DMS53 (cell line): ENCODE data around the gene JAZF1.
"Not testable (repeated sequence)": the region's sequence is repeated elsewhere in the genome, so short reads cannot be mapped to it uniquely, and the experiment has no call there.

Experiments
- DNase-seq: peaks from one replicate; lab custom pipeline; 2025; lab: John Stamatoyannopoulos, UW

JAZF1 gene

DNA sequence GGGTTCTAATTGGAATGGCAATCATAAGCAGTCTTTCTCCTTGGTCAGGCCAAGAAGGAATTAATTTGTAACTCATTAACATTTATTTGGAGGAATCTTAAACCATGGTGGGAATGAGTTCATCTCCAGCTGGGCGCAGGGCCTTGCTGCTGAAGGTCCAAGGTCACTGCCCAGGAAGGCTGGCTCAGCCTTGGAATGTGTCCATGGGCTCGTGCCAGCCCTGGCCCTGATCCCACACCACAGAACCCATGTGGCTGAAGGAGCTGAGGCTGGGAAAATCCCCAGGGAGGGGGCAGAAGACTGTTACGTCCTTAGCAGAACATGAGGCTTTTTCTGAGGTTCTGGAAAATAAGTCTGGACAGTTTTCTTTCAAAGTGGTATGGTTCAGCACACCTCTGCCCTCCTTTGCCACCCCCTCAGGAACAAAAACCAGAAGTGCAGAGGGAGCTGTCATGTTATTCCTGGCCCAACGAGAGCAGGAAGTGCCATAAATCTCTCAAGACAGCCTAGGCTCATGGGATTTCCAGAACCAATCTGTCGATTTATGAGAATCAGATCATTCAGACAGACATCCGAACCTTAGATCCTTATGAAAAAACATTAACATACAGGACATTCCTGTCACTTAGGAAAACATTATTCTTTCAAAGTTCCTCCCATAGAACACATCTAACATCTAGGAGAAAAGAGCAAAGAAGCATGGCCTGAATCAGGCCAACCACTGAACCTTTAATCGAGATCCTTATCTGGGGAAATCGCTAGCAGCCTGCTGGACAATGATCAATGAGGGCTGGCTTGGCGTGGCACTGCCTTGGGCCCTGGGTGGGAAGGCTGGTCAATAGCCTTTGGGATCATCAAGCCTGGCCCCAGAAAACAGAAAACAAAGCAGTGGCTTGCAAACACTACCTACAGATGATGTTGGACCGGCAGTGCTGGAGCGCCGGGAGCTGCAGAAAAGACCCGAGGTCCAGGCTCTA lies 306.3 kb downstream of the JAZF1 start:
- no peak for DNase-seq

DNA sequence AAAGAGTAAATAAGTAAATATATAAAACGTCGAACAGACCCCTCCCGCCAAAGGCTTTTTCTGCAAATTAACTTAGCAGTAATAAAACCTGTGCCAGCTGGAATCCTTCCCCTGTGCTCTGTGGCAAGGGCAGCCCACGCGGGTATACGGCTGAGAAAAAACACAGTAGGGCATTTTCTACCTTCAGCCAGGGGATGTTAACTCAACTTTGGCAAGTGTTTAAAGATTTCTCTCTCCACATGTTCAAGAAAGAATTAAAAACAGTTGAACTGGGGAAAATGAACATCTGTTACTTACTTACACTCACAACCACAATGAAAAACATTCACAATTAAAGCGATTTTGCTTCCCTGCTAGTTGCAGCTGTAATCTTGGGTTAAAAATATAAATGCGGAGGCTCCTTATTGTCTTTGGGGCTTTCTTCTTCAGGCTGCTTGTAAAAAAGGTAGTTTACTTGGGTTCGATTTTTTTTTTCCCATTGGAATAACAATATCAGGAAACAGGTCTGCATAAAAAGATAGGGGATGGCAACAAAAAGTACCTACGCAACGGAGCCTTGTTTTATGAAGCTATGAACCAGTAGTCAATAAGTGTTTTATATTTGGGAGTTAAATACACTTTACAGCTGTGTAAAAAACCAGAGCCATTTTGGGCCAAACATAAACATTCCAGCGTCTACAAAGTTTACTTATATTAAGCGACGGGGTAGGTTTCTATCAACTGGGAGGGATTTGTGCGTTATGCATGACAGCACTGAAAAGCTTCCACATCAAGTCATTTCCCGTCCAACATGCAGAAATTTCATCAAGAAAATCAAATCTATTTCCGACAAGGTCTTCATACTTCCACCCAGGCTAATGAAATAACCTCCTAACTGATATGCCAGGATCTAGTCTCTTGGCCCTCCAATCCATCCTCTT lies 308.0 kb downstream of the JAZF1 start:
- DNase-seq: no peak

DNA sequence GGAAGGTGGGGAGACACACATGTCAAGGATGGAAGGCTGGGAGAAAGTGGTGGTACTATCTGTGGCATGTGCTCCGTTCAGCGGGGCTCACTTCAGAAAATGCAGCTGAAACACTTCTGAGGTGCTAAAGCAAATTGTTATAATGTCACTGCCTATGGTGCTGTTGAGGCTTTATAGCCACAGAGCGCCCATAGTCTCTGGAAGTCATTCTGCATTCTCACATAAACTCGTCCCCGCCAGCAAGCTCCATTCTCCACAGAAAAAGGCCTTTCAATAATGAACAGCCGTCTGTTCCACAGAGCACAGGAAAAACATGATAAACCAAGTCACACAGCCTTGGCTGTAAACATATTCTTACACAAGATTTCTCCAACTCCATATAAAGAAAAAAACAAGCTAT lies 308.7 kb downstream of the JAZF1 start:
- DNase-seq: no peak

DNA sequence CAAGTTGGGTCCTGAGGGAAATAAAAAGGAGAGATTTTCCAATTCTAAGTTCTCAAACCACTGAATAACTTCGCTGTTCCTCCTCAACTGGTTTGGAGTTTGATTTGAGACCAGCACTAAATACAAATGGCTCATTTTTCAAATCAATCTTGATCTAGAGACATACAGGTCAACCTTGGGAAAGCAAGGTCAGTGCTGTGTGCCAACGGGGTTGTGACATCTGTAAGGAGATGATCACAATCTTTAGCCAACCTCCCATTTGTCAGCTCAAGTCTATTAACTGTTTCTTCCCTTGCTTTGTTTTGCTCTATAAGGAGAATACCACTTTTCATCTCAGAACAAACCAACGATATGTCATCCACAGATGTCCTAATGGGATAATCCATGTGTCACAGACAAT lies 309.5 kb downstream of the JAZF1 start:
- no peak for DNase-seq

DNA sequence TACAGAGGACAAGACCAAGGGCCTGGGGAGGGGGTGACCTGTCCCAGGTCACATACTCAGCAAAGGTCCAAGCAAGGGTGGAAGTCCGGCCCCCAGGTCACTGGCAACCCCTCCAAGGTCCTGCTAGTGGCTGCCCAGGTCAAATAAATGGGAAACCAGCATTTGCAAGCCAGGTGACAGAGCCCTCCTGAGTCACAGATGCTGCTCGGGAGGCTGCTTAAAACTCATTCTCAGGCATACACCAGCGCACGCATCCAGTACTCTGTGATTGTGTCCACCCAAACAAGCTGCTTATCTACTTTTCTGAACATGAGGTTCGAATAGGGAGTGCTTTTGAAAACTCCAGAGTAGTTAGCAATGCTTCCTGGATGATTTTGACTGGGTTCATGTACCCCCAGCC lies 310.0 kb downstream of the JAZF1 start:
- no peak for DNase-seq

DNA sequence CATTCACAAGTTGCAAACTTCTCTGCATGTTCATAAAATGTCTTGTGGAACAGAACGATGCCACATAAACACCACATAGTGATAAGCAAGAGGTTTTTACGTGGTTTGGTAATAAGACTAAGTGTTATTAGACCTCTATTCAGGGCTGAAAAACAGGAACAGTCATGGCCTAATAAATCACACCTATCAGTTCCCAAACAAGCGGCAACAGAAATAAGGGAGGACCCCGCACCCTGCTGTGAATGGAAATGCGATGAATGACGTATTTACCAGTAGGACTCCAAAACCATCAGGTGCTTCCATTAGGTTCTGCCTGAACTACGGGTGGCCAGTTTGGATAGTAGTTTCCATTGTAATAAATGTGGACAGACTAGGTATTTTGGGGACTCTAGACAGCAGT lies 311.5 kb downstream of the JAZF1 start:
- no peak for DNase-seq

DNA sequence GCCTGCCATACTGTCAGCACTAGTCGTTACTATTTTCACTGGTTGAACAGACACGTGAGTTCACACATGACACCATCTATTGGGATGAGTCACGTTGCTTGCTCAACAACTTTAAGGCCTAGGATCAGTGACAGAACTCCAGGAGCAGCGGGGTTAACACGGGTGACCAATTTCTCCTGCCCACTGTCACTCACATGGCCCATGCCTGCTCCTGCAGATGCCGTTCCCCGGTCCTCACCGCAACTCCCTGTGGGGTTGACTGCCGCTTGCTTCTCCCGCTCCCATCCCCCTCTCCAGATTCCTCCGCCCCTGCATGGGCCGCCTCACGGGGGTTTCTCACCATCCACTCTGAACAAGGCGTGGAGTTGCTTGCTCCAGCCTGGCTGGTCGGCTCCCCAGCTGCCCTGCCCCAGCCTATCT lies 312.5 kb downstream of the JAZF1 start:
- no peak for DNase-seq

DNA sequence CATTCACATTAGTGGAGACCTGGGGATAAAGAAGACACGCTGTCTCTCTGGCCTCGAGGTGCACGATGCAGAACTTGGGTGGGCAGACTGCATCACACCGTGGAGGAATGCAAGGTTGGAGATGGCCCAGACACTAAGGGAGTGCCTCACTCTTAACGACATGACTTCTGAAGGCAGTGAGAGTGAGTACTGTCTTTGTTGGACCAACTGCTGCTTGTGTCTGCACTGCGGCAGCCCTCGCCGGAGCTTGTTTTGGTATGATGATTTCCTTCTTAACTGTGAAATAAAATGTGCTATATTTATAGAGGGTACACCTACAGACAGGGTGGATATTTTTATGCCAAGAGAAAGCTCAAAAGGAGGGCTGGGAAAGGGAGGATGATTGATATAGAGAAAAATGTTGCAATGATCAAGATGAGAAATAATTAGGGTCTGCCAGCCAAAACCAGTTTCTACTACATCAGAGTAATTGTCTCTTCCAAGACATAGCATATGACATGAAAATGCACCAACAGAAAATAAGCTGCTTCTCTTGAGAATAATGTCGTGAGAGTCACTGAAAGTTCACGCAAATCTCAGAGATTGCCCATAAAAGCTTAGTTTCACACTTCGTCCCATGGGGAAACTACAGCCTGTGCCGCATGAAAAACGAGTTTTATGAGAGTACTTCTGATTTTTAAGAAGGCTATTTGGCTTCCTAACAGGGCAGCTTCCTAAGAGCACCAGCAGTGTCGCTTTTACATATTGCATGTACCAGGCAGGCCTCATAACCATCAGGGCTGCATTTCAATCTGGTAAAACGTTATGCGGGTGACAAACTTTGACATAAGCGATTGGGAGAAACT lies 313.5 kb downstream of the JAZF1 start:
- DNase-seq: no peak

DNA sequence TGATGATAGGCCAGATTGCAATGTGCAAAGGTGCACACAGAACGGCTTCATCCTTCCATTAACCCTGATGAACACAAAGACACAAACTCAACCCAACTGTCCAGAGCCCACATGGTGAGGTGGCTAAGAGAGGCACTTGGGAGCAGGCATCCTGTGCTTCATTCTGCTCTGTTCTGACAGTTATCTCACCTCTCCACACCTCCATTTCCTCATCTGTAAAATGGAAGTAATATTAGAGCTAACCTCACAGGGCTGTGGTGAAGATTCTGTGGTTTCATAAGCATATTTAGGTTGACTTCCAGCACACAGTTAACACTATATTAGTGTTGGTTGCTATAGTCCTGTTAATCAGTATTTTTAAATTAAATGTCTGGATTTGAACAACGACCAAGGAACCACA lies 314.3 kb downstream of the JAZF1 start:
- no peak for DNase-seq

DNA sequence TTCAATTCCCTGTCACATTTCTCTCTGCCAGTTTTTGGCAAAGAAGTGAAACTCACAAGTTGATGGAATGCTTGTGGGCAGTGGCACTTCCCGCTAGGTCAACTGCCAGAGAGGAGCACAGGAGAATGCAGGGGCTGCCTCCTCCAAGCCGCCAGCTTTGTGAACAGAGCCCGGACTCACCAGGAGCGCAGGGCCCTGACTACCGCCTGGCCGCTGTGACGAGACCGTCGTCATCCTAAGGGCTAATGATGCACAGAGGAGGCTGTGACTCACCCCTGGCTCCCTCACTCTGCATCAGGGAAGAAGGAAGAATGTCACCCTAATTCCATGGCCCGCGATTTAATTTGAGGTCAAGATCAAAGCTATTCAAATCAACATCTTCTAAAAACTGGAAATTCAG lies 316.7 kb downstream of the JAZF1 start:
- DNase-seq: no peak

DNA sequence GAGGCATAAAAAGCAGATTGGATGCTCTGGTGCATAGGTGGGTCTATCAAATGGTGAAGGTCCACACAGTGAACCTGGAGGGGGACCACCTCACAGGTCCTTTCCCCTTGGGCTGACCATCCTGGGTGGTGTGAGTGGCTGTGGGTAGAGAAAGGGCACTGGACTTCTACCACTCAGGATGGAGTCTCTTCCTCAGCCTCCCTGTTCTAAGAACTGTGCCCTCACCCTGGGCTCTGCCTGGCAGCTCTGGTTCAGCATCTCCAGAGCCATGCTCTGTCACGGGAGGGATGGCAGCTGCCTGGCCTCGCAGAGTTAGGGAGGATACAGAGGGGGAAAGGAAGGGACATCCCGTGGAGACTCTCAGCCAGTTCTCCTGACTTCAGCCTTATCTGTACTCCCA lies 318.8 kb downstream of the JAZF1 start:
- DNase-seq: no peak

DNA sequence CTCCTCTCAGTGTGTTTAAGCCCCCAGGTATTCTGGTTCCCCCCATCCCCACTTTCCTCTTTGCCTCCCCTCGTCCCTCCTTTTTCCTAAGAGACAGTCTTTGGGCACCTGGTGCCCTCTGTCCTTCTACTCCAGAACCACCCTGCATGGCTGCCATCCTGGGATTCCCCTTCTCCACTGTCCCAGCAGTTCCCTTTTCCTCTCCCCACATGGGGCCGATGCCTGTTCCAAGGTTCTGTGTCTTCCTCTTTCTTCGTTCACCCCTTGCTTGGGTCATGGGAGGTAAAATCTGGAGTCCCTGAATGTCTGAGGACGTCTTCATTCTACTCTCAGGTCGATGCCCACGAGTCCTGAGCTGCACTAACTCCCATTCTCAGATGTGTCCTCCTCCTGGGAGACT lies 319.8 kb downstream of the JAZF1 start:
- DNase-seq: no peak

DNA sequence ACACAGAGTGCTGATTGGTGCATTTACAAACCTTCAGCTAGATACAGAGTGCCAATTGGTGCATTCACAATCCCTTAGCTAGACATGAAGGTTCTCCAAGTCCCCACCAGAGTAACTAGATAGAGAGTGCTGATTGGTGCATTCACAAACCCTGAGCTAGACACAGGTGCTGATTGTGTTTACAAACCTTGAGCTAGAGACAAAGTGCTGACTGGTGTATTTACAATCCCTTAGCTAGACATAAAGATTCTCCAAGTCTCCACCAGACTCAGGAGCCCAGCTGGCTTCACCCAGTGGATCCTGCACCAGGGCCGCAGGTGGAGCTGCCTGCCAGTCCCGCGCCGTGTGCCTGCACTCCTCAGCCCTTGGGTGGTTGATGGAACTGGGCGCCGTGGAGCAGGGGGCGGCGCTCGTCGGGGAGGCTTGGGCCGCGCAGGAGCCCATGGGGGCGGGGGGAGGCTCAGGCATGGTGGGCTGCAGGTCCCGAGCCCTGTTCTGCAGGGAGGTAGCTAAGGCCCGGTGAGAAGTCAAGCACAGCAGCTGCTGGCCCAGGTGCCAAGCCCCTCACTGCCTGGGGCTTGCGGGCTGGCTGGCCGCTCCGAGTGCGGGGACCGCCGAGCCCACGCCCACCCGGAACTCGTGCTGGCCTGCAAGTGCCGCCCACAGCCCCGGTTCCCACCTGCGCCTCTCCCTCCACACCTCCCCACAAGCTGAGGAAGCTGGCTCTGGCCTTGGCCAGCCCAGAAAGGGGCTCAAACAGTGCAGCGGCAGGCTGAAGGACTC lies 323.7 kb downstream of the JAZF1 start:
- not testable (repeated sequence) for DNase-seq

DNA sequence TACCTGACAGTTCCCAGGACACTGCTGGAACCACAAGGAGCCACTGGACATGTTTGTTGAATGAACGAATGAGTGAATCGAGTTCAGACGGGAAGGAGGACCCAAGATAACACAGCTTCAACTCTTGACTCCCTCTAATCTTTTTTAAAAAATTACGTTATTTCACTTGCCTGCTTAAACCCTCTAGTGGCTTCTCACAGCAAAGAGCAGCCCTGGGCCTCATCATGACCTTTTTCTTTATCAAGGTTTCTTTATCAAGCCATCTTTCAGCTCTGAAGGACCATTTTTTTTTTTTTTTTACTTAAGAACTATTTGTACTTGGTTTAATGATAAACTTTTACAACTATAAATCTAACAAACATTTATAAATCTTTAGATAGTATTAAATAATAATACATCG lies 330.1 kb downstream of the JAZF1 start:
- DNase-seq: no peak

DNA sequence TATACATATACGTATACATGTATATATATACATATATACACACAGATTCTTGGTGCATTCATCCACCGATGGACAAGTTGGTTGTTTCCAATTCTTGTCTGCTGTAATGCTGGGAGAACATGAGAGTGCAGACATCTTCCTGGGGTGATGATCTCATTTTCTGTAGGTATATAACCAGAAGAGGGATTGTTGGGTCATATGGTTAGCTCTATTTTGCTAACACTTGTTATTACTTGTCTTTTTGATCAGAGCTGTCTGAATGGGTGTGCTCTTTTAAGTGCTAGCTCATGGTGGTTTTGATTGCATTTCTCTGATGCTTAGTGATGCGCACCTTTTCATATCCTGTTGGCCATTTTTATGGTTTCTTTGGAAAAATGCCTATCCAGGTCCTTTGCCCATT lies 334.2 kb downstream of the JAZF1 start:
- DNase-seq: no peak

DNA sequence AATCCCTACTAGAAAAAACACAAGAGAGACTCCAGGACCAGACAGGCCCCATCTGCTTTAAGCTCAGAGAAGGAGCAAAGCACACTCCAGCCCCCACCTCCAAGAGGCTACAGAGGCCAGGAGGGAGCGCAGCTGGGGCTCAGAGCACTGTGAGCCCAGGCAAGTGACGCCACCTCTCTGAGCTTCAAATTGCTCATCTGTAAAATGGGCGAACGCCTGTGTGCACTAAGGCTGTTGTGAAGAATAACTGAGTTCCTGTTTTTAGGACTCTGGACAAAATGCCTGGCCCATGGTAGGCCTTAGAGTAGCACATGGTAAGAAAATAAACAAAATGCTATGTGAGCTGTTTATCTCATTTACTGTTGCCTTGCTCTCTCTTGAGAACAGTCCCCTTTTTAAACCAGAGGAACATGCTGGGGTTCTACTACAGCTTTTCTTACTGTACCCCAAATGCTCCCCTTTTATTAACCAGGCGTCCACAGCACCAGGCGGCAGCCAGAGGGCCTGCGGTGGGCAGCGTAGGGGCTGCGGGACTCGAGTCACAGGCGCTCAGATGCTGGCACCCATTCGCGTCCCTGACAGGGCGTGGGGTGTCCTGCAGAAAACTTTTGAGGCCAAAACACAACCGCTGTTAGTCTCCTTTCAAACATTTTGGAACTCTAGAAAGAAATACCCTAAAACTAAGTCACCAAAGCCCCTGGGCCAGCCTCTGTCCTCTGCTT lies 336.9 kb downstream of the JAZF1 start:
- no peak for DNase-seq

DNA sequence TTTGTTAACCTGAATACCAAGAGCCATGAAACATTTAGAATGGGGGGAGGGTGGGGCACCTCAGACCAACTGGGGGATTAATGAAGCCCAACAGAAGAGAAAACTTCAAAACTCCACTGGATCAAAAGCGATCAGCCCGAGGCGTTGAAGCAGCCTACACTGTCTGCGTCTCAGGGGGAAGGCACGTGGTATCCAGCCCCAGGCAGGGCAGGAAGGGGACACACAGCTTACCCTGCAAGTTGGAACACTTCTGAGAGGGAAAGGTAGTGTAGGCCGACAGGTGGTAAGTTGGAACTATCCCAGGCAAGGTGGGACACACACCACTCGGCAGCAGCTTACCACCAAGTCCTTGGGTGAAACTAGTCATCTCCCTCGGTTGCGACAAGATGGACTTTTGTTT lies 337.7 kb downstream of the JAZF1 start:
- DNase-seq: no peak

DNA sequence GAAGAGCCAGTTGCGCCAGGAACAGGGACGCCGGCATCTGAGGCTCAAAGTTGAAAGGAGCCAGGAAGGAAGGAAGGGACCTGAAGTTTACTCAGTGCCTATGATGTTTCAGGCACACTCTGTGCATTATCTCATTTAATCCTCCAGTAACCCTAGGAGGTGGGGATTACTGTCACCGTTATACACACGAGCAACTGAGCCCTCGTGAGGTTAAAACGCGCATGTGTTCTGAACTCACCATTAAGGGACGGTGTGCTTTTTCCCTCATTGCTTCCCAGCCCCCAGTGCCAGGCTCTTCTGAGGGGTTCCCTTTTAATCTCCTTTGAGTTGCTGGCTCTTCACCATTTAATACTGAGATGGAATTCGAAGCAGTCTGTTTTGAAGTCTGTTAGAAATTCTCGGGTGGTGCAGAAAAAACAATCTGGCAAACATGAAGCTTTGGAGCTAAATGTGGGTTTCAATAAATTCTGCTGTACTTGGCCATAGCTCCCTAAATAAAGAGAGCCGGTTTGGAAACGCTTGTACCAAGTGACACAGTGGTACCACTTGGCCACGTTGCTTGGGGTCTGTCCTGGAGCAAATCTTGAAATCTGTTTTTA lies 338.4 kb downstream of the JAZF1 start:
- no peak for DNase-seq

DNA sequence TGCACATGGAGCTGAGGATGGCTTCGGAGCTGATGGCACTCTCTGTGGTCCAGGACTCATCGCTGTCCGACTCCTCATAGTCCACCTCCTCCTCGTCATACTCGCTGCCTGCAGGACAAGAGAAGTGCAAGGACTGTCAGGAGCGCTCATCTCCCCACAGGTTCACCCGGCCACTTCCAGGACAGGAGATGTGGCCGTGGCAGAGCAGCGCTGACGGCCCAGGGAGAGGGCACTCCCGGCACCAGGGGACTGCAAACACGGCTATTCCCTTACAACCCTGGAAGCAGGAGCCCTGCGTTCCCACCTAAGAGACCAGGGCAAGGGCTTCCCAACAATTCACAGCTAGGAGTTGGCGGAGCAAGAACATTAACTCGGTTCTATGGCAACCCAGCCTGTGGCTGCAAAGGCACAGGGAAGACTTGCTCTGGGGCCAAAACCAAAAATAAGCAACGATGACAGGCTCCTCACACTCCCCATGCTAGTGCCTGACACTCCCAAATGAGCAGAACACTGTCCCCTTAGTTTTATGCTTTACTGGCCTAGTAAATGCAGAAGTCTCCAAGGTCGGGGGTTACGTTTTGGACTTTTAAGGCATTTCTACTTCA lies 339.7 kb downstream of the JAZF1 start:
- no peak for DNase-seq

DNA sequence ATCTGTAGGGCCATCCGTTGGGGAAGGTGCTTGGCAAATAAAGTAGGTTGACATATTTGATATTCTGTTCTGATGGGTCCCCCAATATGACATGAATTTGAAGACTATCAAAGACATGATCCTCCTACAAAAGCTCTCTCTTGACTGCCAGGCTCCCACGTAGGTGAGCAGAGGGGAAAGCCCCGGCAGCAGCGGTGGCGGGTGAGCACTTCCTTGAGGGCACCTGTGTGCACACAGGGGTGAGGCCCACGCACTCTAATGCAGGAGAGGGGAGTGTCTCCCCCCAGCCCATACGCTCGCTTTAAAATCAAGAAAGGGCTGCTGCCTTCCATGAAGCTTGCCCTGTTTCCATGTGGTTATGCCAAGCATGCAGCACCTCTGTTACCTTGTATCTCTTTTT lies 340.3 kb downstream of the JAZF1 start:
- DNase-seq: no peak
